ENCODE data around the gene ABLIM3.

DNA sequence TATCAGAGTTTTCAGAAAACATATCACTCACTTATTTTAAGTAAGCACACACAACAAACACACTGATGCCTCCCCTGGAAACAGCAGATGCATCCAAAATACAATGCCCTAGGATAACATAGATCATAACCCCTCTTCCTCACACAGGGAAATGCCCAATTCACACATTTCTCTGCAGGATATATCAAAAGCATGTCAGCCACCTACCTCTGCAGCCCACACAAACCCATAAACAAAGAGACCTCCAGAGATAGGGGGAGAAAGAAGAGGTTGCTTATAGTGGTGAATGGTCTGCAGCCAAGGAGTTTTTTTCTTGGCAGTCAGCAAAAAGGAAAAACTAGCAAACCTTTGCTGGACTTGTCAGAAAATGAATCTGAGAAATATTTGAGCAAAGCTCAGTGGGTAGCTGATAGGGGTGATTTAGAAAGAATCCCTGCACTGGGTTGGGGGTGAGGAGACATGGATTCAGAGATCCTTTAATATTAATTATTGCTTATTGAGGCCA lies 36.1 kb downstream of the ABLIM3 start:
- TF ChIP-seq CTCF (IDR thresholded peaks at IDR 0.05), result no peak
- TF ChIP-seq EZH2 (IDR thresholded peaks at IDR 0.05), result no peak
